IMR-90 (cell line): ENCODE data around the gene SPEG. TPM values are rescaled to one million over a fixed set of nuclear protein-coding genes. Genes with fewer than 3 reads are reported as not detected.

Experiments used
- ATAC-seq: fragments of 200-7000 bp; cut with Tn5 transposase; 2 replicates; pipeline ENCODE4 v1.9.1; 2020; ENCODE audit warnings: low read depth, mild to moderate bottlenecking, moderate library complexity
- BruUV-seq: library from RNA; stranded (reverse); fragments of 400-500 nt; replicated peaks from 2 replicates; lab custom pipeline; 2021; lab: Mats Ljungman, UMichigan
- CTCF ChIA-PET: fragments of 300-600 bp; formaldehyde crosslinking; extraction: SDS; loops from one replicate; lab custom pipeline; 2021; ENCODE audit warnings: antibody characterized with exemption; lab: Yijun Ruan, JAX
- POLR2A ChIA-PET: fragments of 300-600 bp; sonication (Branson Sonifier 250); formaldehyde crosslinking; loops from one replicate; lab custom pipeline; 2022; ENCODE audit warnings: antibody characterized with exemption; ENCODE audit not compliant: unreplicated experiment; lab: Charles Lee
- DNase-seq: peaks from one replicate; pipeline ENCODE4 v3.0.0; 2013
- H2AFZ ChIP-seq: replicated peaks from 2 replicates; pipeline ENCODE3; 2013; ENCODE audit warnings: low read length, mild to moderate bottlenecking; ENCODE audit not compliant: poor library complexity
- H2AK5ac ChIP-seq: 2 replicates; pipeline ENCODE4 v1.6.1; 2013; ENCODE audit warnings: low read depth, low read length, inconsistent platforms
- H2AK9ac ChIP-seq: replicated peaks from 2 replicates; pipeline ENCODE3; 2013; ENCODE audit warnings: mild to moderate bottlenecking, low read depth, low read length, moderate library complexity; ENCODE audit not compliant: poor library complexity
- H2BK120ac ChIP-seq: 2 replicates; pipeline ENCODE4 v1.6.1; 2013; ENCODE audit warnings: low read depth, low read length, inconsistent platforms
- H2BK15ac ChIP-seq: 3 replicates; pipeline ENCODE4 v1.6.1; 2013; ENCODE audit warnings: low read depth, low read length, inconsistent platforms
- H2BK20ac ChIP-seq: 2 replicates; pipeline ENCODE4 v1.6.1; 2013; ENCODE audit warnings: low read depth, mild to moderate bottlenecking, inconsistent platforms, low read length, moderate library complexity
- H2BK5ac ChIP-seq: 2 replicates; pipeline ENCODE4 v1.6.1; 2013; ENCODE audit warnings: mild to moderate bottlenecking, low read depth, low read length, inconsistent platforms; ENCODE audit not compliant: poor library complexity, severe bottlenecking
- H3K14ac ChIP-seq: replicated peaks from 2 replicates; pipeline ENCODE4 v1.6.1; 2013; ENCODE audit warnings: low read depth, low read length, inconsistent platforms
- H3K18ac ChIP-seq: 2 replicates; pipeline ENCODE4 v1.6.1; 2013; ENCODE audit warnings: low read depth, low read length, control low read depth
- H3K23ac ChIP-seq: 2 replicates; pipeline ENCODE4 v1.6.1; 2013; ENCODE audit warnings: low read depth, low read length, inconsistent platforms
- H3K27ac ChIP-seq: 2 replicates; pipeline ENCODE4 v1.5.1; 2013; ENCODE audit warnings: mild to moderate bottlenecking, control low read depth, low read length; ENCODE audit not compliant: insufficient read depth
- H3K27me3 ChIP-seq: 2 replicates; pipeline ENCODE4 v1.6.1; 2013; ENCODE audit warnings: low read length; ENCODE audit not compliant: control insufficient read depth, insufficient read depth
- H3K36me3 ChIP-seq: 2 replicates; pipeline ENCODE4 v1.6.1; 2013; ENCODE audit warnings: low read length, mixed read lengths; ENCODE audit not compliant: control insufficient read depth, insufficient read depth
- H3K4ac ChIP-seq: 2 replicates; pipeline ENCODE4 v1.6.1; 2013; ENCODE audit warnings: low read depth, low read length, inconsistent platforms
- H3K4me1 ChIP-seq: 2 replicates; pipeline ENCODE4 v1.6.1; 2013; ENCODE audit warnings: low read length, mixed read lengths; ENCODE audit not compliant: control insufficient read depth, insufficient read depth
- H3K4me2 ChIP-seq: 2 replicates; pipeline ENCODE4 v1.6.1; 2013; ENCODE audit warnings: low read depth, mild to moderate bottlenecking, control low read depth, low read length, moderate library complexity
- H3K4me3 ChIP-seq: 2 replicates; pipeline ENCODE4 v1.5.1; 2013; ENCODE audit warnings: low read depth, mild to moderate bottlenecking, control low read depth, low read length, moderate library complexity; ENCODE audit not compliant: insufficient read depth
- H3K56ac ChIP-seq: 2 replicates; pipeline ENCODE4 v1.6.1; 2013; ENCODE audit warnings: low read length, inconsistent platforms; ENCODE audit not compliant: insufficient read depth; ENCODE audit errors: extremely low read depth
- H3K79me1 ChIP-seq, 2 experiments: 2 replicates each; pipeline ENCODE4 v1.6.1; 2013; ENCODE audit warnings: low read length in 2 of 2, inconsistent platforms in 1 of 2, low read depth in 1 of 2
- H3K9ac ChIP-seq: 2 replicates; pipeline ENCODE4 v1.6.1; 2013; ENCODE audit warnings: low read depth, low read length, control low read depth
- H3K9me1 ChIP-seq: 2 replicates; pipeline ENCODE4 v1.6.1; 2013; ENCODE audit warnings: low read length, inconsistent platforms; ENCODE audit not compliant: insufficient read depth
- H3K9me3 ChIP-seq: 2 replicates; pipeline ENCODE4 v1.6.1; 2013; ENCODE audit warnings: low read length; ENCODE audit not compliant: control insufficient read depth, insufficient read depth
- H4K20me1 ChIP-seq: 2 replicates; pipeline ENCODE4 v1.6.1; 2013; ENCODE audit warnings: low read length, inconsistent platforms; ENCODE audit not compliant: insufficient read depth
- H4K5ac ChIP-seq: 2 replicates; pipeline ENCODE4 v1.6.1; 2013; ENCODE audit warnings: mild to moderate bottlenecking, low read depth, low read length, control low read depth
- H4K8ac ChIP-seq, 2 experiments: 2 replicates each; pipeline ENCODE4 v1.6.1; 2013; ENCODE audit warnings: low read depth in 2 of 2, low read length in 2 of 2, control low read depth in 1 of 2, inconsistent platforms in 1 of 2
- H4K91ac ChIP-seq: 2 replicates; pipeline ENCODE4 v1.6.1; 2013; ENCODE audit warnings: low read depth, low read length, inconsistent platforms; ENCODE audit not compliant: insufficient read depth
- RCOR1 ChIP-seq: IDR thresholded peaks from 2 replicates; pipeline ENCODE4 v1.6.1; 2012; ENCODE audit warnings: mild to moderate bottlenecking, low read length, improper control_type of control experiment; ENCODE audit not compliant: insufficient replicate concordance
- RFX5 ChIP-seq: IDR thresholded peaks from 2 replicates; pipeline ENCODE4 v1.8.0; 2012; ENCODE audit warnings: low read depth, mild to moderate bottlenecking, low read length, moderate library complexity
- WGBS, 2 experiments: methylation state at CpG; one replicate each; pipeline versions ENCODE4 v1.1.5 to v1.1.7; 2013; ENCODE audit warnings: missing lambda C conversion rate in 2 of 2; ENCODE audit not compliant: insufficient read length in 1 of 2; ENCODE audit errors: extremely low coverage in 2 of 2; 5-methylcytosine and 5-hydroxymethylcytosine counted together
- dilution Hi-C: fragments of 300-500 bp; cut with HindIII; formaldehyde crosslinking; loops from one replicate; pipeline ENCODE4 v1.14.3; 2018; ENCODE audit warnings: low sequenced_read_pairs; ENCODE audit not compliant: unreplicated experiment
- in situ Hi-C: fragments of 300-500 bp; cut with MboI; formaldehyde crosslinking; loops from 3 replicates; pipeline ENCODE4 v1.14.3; 2019; ENCODE audit warnings: low sequenced_read_pairs, inconsistent platforms, mixed read lengths
- intact Hi-C: fragments of 100-400 bp; cut with micrococcal nuclease; formaldehyde crosslinking; loops from 2 replicates; pipeline ENCODE4 v1.10.0; 2022
- polyA plus RNA-seq, 3 experiments: library from polyadenylated mRNA; depleted of rRNA; stranded (reverse); fragments of >200 nt; gene quantifications; 2 replicates each; pipeline ENCODE4 v1.2.3, GENCODE V29; 2012; ENCODE audit warnings: low replicate concordance in 1 of 3
- total RNA-seq: library from RNA; depleted of rRNA; stranded (reverse); fragments of >200 nt; gene quantifications from 2 replicates; pipeline ENCODE4 v1.2.3, GENCODE V29; 2012
- TF ChIP-seq, protein P1 (sequence below): fragments of 150-350 bp; IDR thresholded peaks from 2 replicates; pipeline ENCODE4 v1.6.1; 2017; ENCODE audit warnings: mild to moderate bottlenecking, antibody characterized with exemption, low read length, low read depth
- TF ChIP-seq, protein P2 (sequence below): fragments of 150-350 bp; IDR thresholded peaks from 2 replicates; pipeline ENCODE4 v1.6.1; 2016; ENCODE audit warnings: low read depth, mild to moderate bottlenecking, low read length, moderate library complexity, borderline replicate concordance

SPEG gene
- total and polyA plus RNA-seq, 2 of the 4 experiments (the other 2 are of a cell fraction) = 6.8 to 81.6 TPM

DNA sequence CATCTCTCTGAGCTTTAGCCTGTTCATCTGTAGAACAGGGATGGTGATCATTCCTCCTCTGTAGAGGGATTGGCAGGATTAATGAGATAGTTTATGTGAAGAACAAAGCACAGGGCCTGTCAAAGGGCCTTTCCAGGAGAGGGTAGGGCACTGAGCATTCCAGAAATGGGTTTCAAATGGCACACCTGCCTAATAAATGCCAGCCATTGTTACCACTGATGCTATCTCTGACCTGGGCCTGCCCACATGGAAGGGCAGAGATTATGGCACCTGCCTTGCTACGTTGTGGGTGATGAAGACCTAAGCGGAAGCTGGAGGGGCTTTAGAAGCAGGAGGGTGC, 33.1 kb downstream of the SPEG start:
- Histone ChIP-seq H3K4me3 (no peak overlapping the region), H2BK20ac (no peak overlapping the region), H4K20me1 (no peaks in the 10 kb centered on the region; the same call in none of the 2 replicates), H3K14ac (no peak overlapping the region), H3K18ac (no peak overlapping the region), H3K23ac (no peak overlapping the region), H4K91ac (no peak overlapping the region), H3K27me3 (no peaks in the 10 kb centered on the region), H2BK5ac (no peak overlapping the region), H3K9me3 (no peaks in the 10 kb centered on the region), H3K9ac (no peak overlapping the region), H2AK9ac (no peak overlapping the region), H3K36me3 (peaks cover 68% of the 10 kb centered on the region; the same call in 1 of the 2 replicates), H3K79me1 (no peaks in the 10 kb centered on the region; a peak in 1 of 4 replicates), H3K27ac (no peak overlapping the region), H3K9me1 (no peaks in the 10 kb centered on the region), H2BK120ac (no peak overlapping the region), H4K8ac (no peak overlapping the region), H3K56ac (no peak overlapping the region), H2AFZ (no peak overlapping the region), H2AK5ac (no peak overlapping the region), H2BK15ac (no peak overlapping the region), H3K4ac (no peak overlapping the region), H4K5ac (no peak overlapping the region), H3K4me1 (peaks cover 13% of the 10 kb centered on the region), H3K4me2 (no peak overlapping the region)
- ChIA-PET POLR2A (interaction anchor here (0.6 kb wide), 1 partner anchor 735 kb away, joined by 3 read pairs; no protein-coding TSS in a partner anchor), CTCF (interaction anchor here (1.0 kb wide), 1 partner anchor 9 kb away, joined by 3 read pairs; no protein-coding TSS in a partner anchor)
- intact Hi-C loops (no loop called here), in situ Hi-C loops (no loop called here), dilution Hi-C loops (no loop called here)
- ATAC-seq (no peak), DNase-seq (no peak)
- 90% methylated on average over 2 of the region's 2 CpGs; no CpG with 5 or more reads in 1 of the 2 experiments for WGBS, 2 experiments
- TF ChIP-seq, protein P1, sequence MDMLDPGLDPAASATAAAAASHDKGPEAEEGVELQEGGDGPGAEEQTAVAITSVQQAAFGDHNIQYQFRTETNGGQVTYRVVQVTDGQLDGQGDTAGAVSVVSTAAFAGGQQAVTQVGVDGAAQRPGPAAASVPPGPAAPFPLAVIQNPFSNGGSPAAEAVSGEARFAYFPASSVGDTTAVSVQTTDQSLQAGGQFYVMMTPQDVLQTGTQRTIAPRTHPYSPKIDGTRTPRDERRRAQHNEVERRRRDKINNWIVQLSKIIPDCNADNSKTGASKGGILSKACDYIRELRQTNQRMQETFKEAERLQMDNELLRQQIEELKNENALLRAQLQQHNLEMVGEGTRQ = no peak
- no peak for TF ChIP-seq RFX5
- TF ChIP-seq, protein P2, sequence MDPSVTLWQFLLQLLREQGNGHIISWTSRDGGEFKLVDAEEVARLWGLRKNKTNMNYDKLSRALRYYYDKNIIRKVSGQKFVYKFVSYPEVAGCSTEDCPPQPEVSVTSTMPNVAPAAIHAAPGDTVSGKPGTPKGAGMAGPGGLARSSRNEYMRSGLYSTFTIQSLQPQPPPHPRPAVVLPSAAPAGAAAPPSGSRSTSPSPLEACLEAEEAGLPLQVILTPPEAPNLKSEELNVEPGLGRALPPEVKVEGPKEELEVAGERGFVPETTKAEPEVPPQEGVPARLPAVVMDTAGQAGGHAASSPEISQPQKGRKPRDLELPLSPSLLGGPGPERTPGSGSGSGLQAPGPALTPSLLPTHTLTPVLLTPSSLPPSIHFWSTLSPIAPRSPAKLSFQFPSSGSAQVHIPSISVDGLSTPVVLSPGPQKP = no peak
- TF ChIP-seq RCOR1 = no peak
- BruUV-seq = no TSS peak
